ENCODE measurements around the gene TBXAS1.

TBXAS1 gene

GRCh38 chr7:140060788-140061606, 231.9 kb downstream of the TBXAS1 start:
- TF ChIP-seq, protein P1, sequence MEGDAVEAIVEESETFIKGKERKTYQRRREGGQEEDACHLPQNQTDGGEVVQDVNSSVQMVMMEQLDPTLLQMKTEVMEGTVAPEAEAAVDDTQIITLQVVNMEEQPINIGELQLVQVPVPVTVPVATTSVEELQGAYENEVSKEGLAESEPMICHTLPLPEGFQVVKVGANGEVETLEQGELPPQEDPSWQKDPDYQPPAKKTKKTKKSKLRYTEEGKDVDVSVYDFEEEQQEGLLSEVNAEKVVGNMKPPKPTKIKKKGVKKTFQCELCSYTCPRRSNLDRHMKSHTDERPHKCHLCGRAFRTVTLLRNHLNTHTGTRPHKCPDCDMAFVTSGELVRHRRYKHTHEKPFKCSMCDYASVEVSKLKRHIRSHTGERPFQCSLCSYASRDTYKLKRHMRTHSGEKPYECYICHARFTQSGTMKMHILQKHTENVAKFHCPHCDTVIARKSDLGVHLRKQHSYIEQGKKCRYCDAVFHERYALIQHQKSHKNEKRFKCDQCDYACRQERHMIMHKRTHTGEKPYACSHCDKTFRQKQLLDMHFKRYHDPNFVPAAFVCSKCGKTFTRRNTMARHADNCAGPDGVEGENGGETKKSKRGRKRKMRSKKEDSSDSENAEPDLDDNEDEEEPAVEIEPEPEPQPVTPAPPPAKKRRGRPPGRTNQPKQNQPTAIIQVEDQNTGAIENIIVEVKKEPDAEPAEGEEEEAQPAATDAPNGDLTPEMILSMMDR (conservative IDR thresholded peaks at IDR 0.05): no peak
- TF ChIP-seq ZFX (IDR thresholded peaks at IDR 0.05): no peak
- no peak overlapping the region for H3K27ac ChIP-seq

GRCh38 chr7:140061607-140061930, 232.5 kb downstream of the TBXAS1 start:
- TF ChIP-seq, protein P1 (conservative IDR thresholded peaks at IDR 0.05): no peak
- TF ChIP-seq ZFX (IDR thresholded peaks at IDR 0.05): no peak
- H3K27ac ChIP-seq: peak overlapping the region; percentile 71

DNA sequence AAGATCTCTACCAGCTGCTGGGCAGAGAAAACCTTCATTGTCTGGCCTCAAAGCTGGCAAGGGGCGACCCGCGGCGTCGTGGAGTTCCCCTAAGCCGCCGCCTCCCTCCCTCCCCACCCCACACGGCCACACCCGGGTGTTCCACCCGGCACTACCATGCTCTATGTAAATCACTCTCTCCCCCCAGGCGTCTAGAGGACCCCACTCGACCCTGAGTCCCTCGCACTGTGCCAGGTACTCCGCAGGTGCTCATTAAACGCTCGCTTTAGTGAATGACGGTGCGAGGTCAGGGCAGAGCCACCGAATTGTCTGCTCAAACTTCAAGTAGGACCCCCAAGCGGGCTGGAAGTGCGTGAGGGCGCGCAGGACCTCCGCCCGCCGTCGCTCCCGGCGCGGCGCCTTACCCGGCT, 233.1 kb downstream of the TBXAS1 start:
- TF ChIP-seq, protein P1 (conservative IDR thresholded peaks at IDR 0.05): no peak
- TF ChIP-seq ZFX (IDR thresholded peaks at IDR 0.05): no peak
- peak overlapping the region; percentile 71 for H3K27ac ChIP-seq

- TF ChIP-seq, protein P1 (conservative IDR thresholded peaks at IDR 0.05): no peak
- peak; percentile 98 for TF ChIP-seq ZFX (IDR thresholded peaks at IDR 0.05)
- peak within 1 kb of the TSS; percentile 71 for H3K27ac ChIP-seq
These were observed 233.7 kb downstream of the TBXAS1 start, which contains the start of gene PARP12 for GRCh38 chr7:140062528-140063299. Gene PARP12, minus strand, starts transcription at chr7:140062951. Its CDS starts 104 bp downstream, at chr7:140062847.

DNA sequence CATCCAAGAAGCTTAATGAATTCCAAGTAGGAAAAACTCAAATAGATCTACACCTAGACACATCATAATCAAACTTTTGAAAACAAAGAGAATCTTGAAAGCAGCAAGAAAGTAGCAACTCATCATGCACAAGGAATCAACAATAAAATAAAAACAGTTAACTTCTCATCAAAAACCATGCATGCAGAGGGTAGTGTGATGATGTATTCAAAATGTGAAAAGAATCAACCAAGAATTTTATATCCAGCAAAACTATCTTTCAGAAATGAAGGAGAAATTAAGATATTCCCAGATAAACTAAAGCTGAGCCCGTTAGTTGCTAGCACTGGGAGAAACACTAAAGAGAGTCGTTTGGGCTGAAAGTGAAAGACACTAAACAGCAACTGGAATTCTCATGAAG, 238.0 kb downstream of the TBXAS1 start:
- TF ChIP-seq ZFX (IDR thresholded peaks at IDR 0.05): no peak
- TF ChIP-seq, protein P1 (conservative IDR thresholded peaks at IDR 0.05): no peak
- no peak overlapping the region for H3K27ac ChIP-seq

DNA sequence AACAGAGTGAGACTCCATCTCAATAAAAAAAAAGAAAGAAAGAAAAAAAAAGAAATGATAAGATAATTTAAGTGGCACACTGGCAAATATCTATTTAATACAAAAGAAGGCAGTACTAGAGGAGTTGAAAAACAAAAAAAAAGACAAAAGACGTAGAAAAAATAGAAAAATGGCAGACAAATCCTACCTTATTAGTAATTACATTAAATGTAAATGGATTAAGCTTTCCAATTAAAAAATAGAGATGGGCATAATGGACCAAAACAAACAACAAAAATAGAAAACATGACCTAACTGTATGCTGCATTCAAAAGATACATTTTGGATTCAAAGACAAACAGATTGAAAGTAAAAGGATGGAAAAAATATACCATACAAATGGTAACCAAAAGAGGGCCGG, 239.0 kb downstream of the TBXAS1 start:
- TF ChIP-seq ZFX (IDR thresholded peaks at IDR 0.05): no peak
- TF ChIP-seq, protein P1 (conservative IDR thresholded peaks at IDR 0.05): no peak
- H3K27ac ChIP-seq: no peak overlapping the region
